Body of pancreas (tissue), 4 donors: ENCODE results near the gene TCEANC2.

ENCODE experiments used
- POLR2A ChIP-seq, 3 donors: fragments of 450-650 bp; IDR thresholded peaks; one replicate each; pipeline ENCODE4 v1.6.1; 2016; ENCODE audit warnings: antibody characterized with exemption in 3 of 3, mild to moderate bottlenecking in 2 of 3
- TF ChIP-seq, protein P1 (sequence below), 7 experiments: fragments of 450-650 bp in 4 of 7; fragments of 200-600 bp in 3 of 7; sonication (generic) in 3 of 7; IDR thresholded peaks; one replicate each; pipeline ENCODE4 v1.5.1; 2016 to 2019; ENCODE audit warnings: antibody characterized with exemption in 7 of 7

DNA sequence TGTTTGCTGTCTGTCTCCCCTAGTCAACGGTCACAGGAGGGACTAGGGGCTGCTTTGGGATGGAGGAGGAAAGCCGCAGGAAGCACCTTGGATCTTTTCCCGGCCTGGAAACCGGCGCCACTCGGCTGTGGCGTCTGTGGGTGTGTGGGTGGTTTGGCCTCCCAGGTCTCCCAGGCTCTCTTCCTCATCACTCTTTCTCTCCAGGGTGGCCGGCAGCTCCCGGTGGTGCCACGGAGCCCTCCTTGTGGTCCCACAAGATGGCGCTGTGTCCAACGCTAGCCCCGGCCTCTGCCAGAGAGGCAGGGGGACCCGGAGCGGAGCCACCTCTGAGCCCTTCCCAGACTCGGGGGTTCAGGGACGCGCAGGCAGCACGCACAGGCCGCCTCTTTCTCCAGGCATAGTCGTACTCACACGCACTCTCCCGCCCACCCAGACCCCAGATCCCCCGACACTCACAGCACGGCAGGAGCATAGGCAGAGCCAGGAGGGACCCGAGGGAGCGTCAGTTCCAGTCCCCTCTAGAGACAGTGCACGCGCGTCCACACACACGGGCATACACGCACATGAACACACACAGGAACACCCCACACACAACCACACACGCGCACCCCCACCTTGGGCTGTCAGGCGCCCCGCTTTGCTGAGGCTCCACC is 68.2 kb downstream of the TCEANC2 start:
- TF ChIP-seq POLR2A (IDR thresholded peaks at IDR 0.05), result peak in 2 of 3 donors; percentile 43 to 61
- TF ChIP-seq, protein P1, sequence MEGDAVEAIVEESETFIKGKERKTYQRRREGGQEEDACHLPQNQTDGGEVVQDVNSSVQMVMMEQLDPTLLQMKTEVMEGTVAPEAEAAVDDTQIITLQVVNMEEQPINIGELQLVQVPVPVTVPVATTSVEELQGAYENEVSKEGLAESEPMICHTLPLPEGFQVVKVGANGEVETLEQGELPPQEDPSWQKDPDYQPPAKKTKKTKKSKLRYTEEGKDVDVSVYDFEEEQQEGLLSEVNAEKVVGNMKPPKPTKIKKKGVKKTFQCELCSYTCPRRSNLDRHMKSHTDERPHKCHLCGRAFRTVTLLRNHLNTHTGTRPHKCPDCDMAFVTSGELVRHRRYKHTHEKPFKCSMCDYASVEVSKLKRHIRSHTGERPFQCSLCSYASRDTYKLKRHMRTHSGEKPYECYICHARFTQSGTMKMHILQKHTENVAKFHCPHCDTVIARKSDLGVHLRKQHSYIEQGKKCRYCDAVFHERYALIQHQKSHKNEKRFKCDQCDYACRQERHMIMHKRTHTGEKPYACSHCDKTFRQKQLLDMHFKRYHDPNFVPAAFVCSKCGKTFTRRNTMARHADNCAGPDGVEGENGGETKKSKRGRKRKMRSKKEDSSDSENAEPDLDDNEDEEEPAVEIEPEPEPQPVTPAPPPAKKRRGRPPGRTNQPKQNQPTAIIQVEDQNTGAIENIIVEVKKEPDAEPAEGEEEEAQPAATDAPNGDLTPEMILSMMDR (IDR thresholded peaks at IDR 0.05), result peak; percentile 71 to 88 (median 81)
